Liver (tissue), 9 donors: ENCODE data around the gene PIEZO1. TPM values are rescaled to one million over a fixed set of nuclear protein-coding genes. Genes with fewer than 3 reads are reported as not detected.

ENCODE experiments used
- DNase-seq: peaks from one replicate; pipeline ENCODE4 v3.0.0-alpha.2; 2017; ENCODE audit warnings: low spot score
- H3K27ac ChIP-seq, 2 donors: one replicate each; pipeline ENCODE4 v1.7.0; 2013; ENCODE audit warnings: inconsistent platforms in 2 of 2, low read length in 2 of 2, control low read depth in 1 of 2, low read depth in 1 of 2, mild to moderate bottlenecking in 1 of 2
- H3K27me3 ChIP-seq, 4 donors: one replicate each; pipeline versions ENCODE4 v1.6.1 to v1.7.0; 2013; ENCODE audit warnings: low read length in 3 of 4, inconsistent platforms in 1 of 4, mild to moderate bottlenecking in 1 of 4, moderate library complexity in 1 of 4; ENCODE audit not compliant: control insufficient read depth in 4 of 4, insufficient read depth in 4 of 4
- H3K36me3 ChIP-seq, 4 donors: one replicate each; pipeline versions ENCODE4 v1.6.1 to v1.7.0; 2013; ENCODE audit warnings: low read length in 3 of 4, mild to moderate bottlenecking in 3 of 4, low read depth in 1 of 4, moderate library complexity in 1 of 4; ENCODE audit not compliant: control insufficient read depth in 4 of 4, insufficient read depth in 3 of 4
- H3K4me1 ChIP-seq, 4 donors: one replicate each; pipeline versions ENCODE4 v1.6.1 to v1.7.0; 2013; ENCODE audit warnings: low read length in 3 of 4, mild to moderate bottlenecking in 3 of 4, moderate library complexity in 1 of 4; ENCODE audit not compliant: control insufficient read depth in 4 of 4, insufficient read depth in 4 of 4
- H3K4me3 ChIP-seq, 3 donors: one replicate each; pipeline versions ENCODE4 v1.6.1 to v1.7.0; 2013; ENCODE audit warnings: low read length in 3 of 3, control low read depth in 1 of 3, low read depth in 1 of 3, mild to moderate bottlenecking in 1 of 3
- H3K9ac ChIP-seq, 2 donors: one replicate each; pipeline ENCODE4 v1.7.0; 2013; ENCODE audit warnings: low read length in 2 of 2, mild to moderate bottlenecking in 2 of 2, moderate library complexity in 2 of 2, control low read depth in 1 of 2, low read depth in 1 of 2
- H3K9me3 ChIP-seq, 4 donors: one replicate each; pipeline versions ENCODE4 v1.6.1 to v1.7.0; 2013; ENCODE audit warnings: low read length in 3 of 4; ENCODE audit not compliant: control insufficient read depth in 4 of 4
- FOXA1 ChIP-seq: IDR thresholded peaks from 2 replicates; pipeline ENCODE4 v1.6.1; 2016; ENCODE audit warnings: antibody characterized with exemption
- FOXA2 ChIP-seq: IDR thresholded peaks from 2 replicates; pipeline ENCODE4 v1.6.1; 2016; ENCODE audit warnings: antibody characterized with exemption
- GABPA ChIP-seq, 2 donors: IDR thresholded peaks in 1 of 2; conservative IDR thresholded peaks in 1 of 2; 2 replicates each; pipeline ENCODE4 v1.6.1; 2016; ENCODE audit warnings: antibody characterized with exemption in 2 of 2, mild to moderate bottlenecking in 1 of 2, moderate library complexity in 1 of 2
- HNF4A ChIP-seq, 2 donors: conservative IDR thresholded peaks; 2 replicates each; pipeline ENCODE4 v1.6.1; 2016; ENCODE audit warnings: antibody characterized with exemption in 2 of 2, mild to moderate bottlenecking in 2 of 2
- JUND ChIP-seq, 2 donors: IDR thresholded peaks; 2 replicates each; pipeline ENCODE4 v1.6.1; 2016; ENCODE audit warnings: antibody characterized with exemption in 2 of 2
- NR2F2 ChIP-seq: IDR thresholded peaks from 2 replicates; pipeline ENCODE4 v1.6.1; 2016; ENCODE audit warnings: antibody characterized with exemption
- RAD21 ChIP-seq, 2 donors: IDR thresholded peaks; 2 replicates each; pipeline ENCODE4 v1.6.1; 2016; ENCODE audit warnings: antibody characterized with exemption in 2 of 2, mild to moderate bottlenecking in 2 of 2
- RXRA ChIP-seq, 2 donors: IDR thresholded peaks; 2 replicates each; pipeline ENCODE4 v1.6.1; 2017 to 2018; ENCODE audit warnings: antibody characterized with exemption in 2 of 2, mild to moderate bottlenecking in 1 of 2
- SP1 ChIP-seq: IDR thresholded peaks from 2 replicates; pipeline ENCODE4 v1.6.1; 2018; ENCODE audit warnings: antibody characterized with exemption, mild to moderate bottlenecking
- TAF1 ChIP-seq: conservative IDR thresholded peaks from 2 replicates; pipeline ENCODE4 v1.6.1; 2016; ENCODE audit warnings: antibody characterized with exemption, mild to moderate bottlenecking
- WGBS: extraction: QIAGEN DNeasy Blood & Tissue Kit; methylation state at CpG from one replicate; pipeline ENCODE4 v1.1.7; 2013; 5-methylcytosine and 5-hydroxymethylcytosine counted together
- polyA plus RNA-seq, 2 donors: library from polyadenylated mRNA; stranded (reverse) in 1 of 2; unstranded in 1 of 2; fragments of 200-250 nt in 1 of 2; fragments of >200 nt in 1 of 2; fragmentation: Nextera tagmentation in 1 of 2; extraction: Ambion mirVana in 1 of 2; gene quantifications; one replicate each; pipeline versions ENCODE4 v1.2.1 to v1.2.3, GENCODE V29; 2013 to 2015
- total RNA-seq, 2 donors: library from RNA; depleted of rRNA; stranded (reverse); fragments of >200 nt; gene quantifications; one replicate each; pipeline ENCODE4 v1.2.3, GENCODE V29; 2014
- TF ChIP-seq, protein P1 (sequence below): IDR thresholded peaks from 2 replicates; pipeline ENCODE4 v1.6.1; 2016; ENCODE audit warnings: antibody characterized with exemption, mild to moderate bottlenecking
- TF ChIP-seq, protein P2 (sequence below): IDR thresholded peaks from 2 replicates; pipeline ENCODE4 v1.6.1; 2016; ENCODE audit warnings: antibody characterized with exemption
- TF ChIP-seq, protein P3 (sequence below): IDR thresholded peaks from 2 replicates; pipeline ENCODE4 v1.6.1; 2016; ENCODE audit warnings: antibody characterized with exemption
- donor health status: healthy.
- donor health status: healthy.
- donor health status: healthy.
- donor health status: healthy.
- donor health status: healthy.

Gene PIEZO1
- total and polyA plus RNA-seq, 4 donors = 15.3 to 74.7 (median 59.2) TPM

GRCh38 chr16:88758944-88759244 lies 26.1 kb downstream of the PIEZO1 start (continued):
- TF ChIP-seq, protein P1, sequence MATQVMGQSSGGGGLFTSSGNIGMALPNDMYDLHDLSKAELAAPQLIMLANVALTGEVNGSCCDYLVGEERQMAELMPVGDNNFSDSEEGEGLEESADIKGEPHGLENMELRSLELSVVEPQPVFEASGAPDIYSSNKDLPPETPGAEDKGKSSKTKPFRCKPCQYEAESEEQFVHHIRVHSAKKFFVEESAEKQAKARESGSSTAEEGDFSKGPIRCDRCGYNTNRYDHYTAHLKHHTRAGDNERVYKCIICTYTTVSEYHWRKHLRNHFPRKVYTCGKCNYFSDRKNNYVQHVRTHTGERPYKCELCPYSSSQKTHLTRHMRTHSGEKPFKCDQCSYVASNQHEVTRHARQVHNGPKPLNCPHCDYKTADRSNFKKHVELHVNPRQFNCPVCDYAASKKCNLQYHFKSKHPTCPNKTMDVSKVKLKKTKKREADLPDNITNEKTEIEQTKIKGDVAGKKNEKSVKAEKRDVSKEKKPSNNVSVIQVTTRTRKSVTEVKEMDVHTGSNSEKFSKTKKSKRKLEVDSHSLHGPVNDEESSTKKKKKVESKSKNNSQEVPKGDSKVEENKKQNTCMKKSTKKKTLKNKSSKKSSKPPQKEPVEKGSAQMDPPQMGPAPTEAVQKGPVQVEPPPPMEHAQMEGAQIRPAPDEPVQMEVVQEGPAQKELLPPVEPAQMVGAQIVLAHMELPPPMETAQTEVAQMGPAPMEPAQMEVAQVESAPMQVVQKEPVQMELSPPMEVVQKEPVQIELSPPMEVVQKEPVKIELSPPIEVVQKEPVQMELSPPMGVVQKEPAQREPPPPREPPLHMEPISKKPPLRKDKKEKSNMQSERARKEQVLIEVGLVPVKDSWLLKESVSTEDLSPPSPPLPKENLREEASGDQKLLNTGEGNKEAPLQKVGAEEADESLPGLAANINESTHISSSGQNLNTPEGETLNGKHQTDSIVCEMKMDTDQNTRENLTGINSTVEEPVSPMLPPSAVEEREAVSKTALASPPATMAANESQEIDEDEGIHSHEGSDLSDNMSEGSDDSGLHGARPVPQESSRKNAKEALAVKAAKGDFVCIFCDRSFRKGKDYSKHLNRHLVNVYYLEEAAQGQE = no peak
- TF ChIP-seq GABPA (IDR thresholded peaks at IDR 0.05 in 1 of 2, conservative IDR thresholded peaks at IDR 0.05 in 1 of 2) (no peak), NR2F2 (no peak), SP1 (no peak), FOXA2 (no peak), FOXA1 (no peak), RAD21 (IDR thresholded peaks at IDR 0.05) (no peak)
- TF ChIP-seq, protein P2, sequence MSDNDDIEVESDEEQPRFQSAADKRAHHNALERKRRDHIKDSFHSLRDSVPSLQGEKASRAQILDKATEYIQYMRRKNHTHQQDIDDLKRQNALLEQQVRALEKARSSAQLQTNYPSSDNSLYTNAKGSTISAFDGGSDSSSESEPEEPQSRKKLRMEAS = no peak

- 88% methylated on average over 13 of the region's 13 CpGs for WGBS
- TF ChIP-seq FOXA2 (no peak), RAD21 (IDR thresholded peaks at IDR 0.05) (no peak), HNF4A (conservative IDR thresholded peaks at IDR 0.05) (no peak), NR2F2 (no peak), SP1 (no peak)
- TF ChIP-seq, protein P2 = no peak
- TF ChIP-seq, protein P3, sequence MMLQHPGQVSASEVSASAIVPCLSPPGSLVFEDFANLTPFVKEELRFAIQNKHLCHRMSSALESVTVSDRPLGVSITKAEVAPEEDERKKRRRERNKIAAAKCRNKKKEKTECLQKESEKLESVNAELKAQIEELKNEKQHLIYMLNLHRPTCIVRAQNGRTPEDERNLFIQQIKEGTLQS = no peak
- Histone ChIP-seq H3K27ac (no peak overlapping the region), H3K27me3 (no peaks in the 10 kb centered on the region), H3K4me3 (no peak overlapping the region), H3K9me3 (no peaks in the 10 kb centered on the region), H3K36me3 (peaks cover 0 to 3% (median 0%) of the 10 kb centered on the region in 4 donors), H3K9ac (no peak overlapping the region), H3K4me1 (peaks cover 31 to 51% (median 45%) of the 10 kb centered on the region in 4 donors)
- no peak for DNase-seq
These were observed 26.6 kb downstream of the PIEZO1 start for GRCh38 chr16:88758227-88758943.

DNA sequence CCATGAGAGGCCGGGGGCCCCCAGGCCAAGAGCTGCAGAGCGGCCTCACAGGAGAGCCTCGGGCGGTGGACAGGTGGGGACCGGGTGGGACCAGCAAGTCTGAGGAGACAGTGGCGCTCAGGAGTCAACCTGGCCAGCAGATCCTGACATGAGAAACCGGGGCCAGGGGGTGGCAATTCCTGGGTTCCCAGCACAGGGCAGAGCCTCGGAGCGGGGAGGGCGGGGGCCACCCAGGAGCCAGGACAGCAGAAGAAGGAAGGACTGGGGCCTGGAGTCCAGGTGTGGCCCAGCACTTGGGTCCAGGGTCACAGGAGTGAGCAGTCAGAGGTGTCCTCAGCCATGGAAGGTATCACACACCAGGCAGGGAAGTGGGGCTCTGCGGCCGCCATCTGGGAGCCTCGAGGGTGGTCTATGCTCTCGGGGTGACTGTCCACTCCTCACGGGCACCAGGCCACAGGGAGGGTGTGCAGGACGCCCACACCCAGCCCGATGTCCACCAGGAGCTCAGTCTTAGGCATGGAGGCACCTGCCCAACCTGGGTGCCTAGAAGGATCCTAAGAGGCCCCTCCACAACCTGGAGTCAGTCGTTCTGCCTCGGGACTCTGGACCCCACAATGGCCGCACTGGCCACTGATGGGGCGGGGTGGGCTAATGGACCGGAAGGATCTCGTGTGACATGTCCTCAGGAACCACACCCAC lies 29.1 kb downstream of the PIEZO1 start:
- no peak for TF ChIP-seq TAF1
- no peak for TF ChIP-seq JUND (IDR thresholded peaks at IDR 0.05)
- no peak for TF ChIP-seq FOXA2
- TF ChIP-seq, protein P3 = no peak
- TF ChIP-seq RXRA (IDR thresholded peaks at IDR 0.05) = no peak
- Histone ChIP-seq H3K4me1 (peaks cover 17 to 28% (median 27%) of the 10 kb centered on the region in 4 donors), H3K27ac (no peak overlapping the region), H3K9me3 (no peaks in the 10 kb centered on the region), H3K36me3 (peaks cover 0 to 6% (median 1%) of the 10 kb centered on the region in 4 donors), H3K9ac (no peak overlapping the region), H3K4me3 (no peak overlapping the region), H3K27me3 (no peaks in the 10 kb centered on the region)
- WGBS = 92% methylated on average over 23 of the region's 23 CpGs
- no peak for DNase-seq
